ENCODE results near the gene KLHL29.

- TF ChIP-seq, protein P1, sequence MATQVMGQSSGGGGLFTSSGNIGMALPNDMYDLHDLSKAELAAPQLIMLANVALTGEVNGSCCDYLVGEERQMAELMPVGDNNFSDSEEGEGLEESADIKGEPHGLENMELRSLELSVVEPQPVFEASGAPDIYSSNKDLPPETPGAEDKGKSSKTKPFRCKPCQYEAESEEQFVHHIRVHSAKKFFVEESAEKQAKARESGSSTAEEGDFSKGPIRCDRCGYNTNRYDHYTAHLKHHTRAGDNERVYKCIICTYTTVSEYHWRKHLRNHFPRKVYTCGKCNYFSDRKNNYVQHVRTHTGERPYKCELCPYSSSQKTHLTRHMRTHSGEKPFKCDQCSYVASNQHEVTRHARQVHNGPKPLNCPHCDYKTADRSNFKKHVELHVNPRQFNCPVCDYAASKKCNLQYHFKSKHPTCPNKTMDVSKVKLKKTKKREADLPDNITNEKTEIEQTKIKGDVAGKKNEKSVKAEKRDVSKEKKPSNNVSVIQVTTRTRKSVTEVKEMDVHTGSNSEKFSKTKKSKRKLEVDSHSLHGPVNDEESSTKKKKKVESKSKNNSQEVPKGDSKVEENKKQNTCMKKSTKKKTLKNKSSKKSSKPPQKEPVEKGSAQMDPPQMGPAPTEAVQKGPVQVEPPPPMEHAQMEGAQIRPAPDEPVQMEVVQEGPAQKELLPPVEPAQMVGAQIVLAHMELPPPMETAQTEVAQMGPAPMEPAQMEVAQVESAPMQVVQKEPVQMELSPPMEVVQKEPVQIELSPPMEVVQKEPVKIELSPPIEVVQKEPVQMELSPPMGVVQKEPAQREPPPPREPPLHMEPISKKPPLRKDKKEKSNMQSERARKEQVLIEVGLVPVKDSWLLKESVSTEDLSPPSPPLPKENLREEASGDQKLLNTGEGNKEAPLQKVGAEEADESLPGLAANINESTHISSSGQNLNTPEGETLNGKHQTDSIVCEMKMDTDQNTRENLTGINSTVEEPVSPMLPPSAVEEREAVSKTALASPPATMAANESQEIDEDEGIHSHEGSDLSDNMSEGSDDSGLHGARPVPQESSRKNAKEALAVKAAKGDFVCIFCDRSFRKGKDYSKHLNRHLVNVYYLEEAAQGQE (IDR thresholded peaks at IDR 0.05; ENCODE audit: low read depth): no peak
- no peak for TF ChIP-seq TAF1 (IDR thresholded peaks at IDR 0.05; ENCODE audit: low read depth)
- no peak for TF ChIP-seq TCF12 (IDR thresholded peaks at IDR 0.05; ENCODE audit: low read depth)
Observed at GRCh38 chr2:23388756-23389514, 4.0 kb downstream of the KLHL29 start.

Data from Ishikawa (cell line).